Ishikawa (cell line): Measurements from ENCODE around the gene MAST4.

Experiments used
- CEBPB ChIP-seq: IDR thresholded peaks from 2 replicates; pipeline ENCODE4 v1.6.1; 2012
- EGR1 ChIP-seq: IDR thresholded peaks from 2 replicates; pipeline ENCODE4 v1.6.1; 2012
- EP300 ChIP-seq: IDR thresholded peaks from 2 replicates; pipeline ENCODE4 v1.6.1; 2012; ENCODE audit warnings: borderline replicate concordance
- MAX ChIP-seq: IDR thresholded peaks from 2 replicates; pipeline ENCODE4 v1.6.1; 2012
- NFIC ChIP-seq: IDR thresholded peaks from 2 replicates; pipeline ENCODE4 v1.6.1; 2012
- RAD21 ChIP-seq: IDR thresholded peaks from 2 replicates; pipeline ENCODE4 v1.6.1; 2012; ENCODE audit warnings: low read depth
- REST ChIP-seq: IDR thresholded peaks from 2 replicates; pipeline ENCODE4 v1.6.1; 2012; ENCODE audit warnings: low read depth, mild to moderate bottlenecking
- TAF1 ChIP-seq: IDR thresholded peaks from 2 replicates; pipeline ENCODE4 v1.6.1; 2012; ENCODE audit warnings: low read depth, mild to moderate bottlenecking
- USF1 ChIP-seq: IDR thresholded peaks from 2 replicates; pipeline ENCODE4 v1.6.1; 2012
- YY1 ChIP-seq: IDR thresholded peaks from 2 replicates; pipeline ENCODE4 v1.6.1; 2012; ENCODE audit warnings: low read depth
- ZBTB7A ChIP-seq: IDR thresholded peaks from 2 replicates; pipeline ENCODE4 v1.6.1; 2012; ENCODE audit warnings: low read depth

GRCh38 chr5:66769030-66769733 is 173.0 kb downstream of the MAST4 start:
- TF ChIP-seq MAX: no peak
- TF ChIP-seq TAF1: no peak
- TF ChIP-seq CEBPB: no peak
- no peak for TF ChIP-seq EGR1
- TF ChIP-seq USF1: no peak
- no peak for TF ChIP-seq NFIC
- TF ChIP-seq REST: no peak
- no peak for TF ChIP-seq EP300
- no peak for TF ChIP-seq RAD21
- TF ChIP-seq ZBTB7A: no peak
- no peak for TF ChIP-seq YY1
